ENCODE results near the gene AFF3. TPM values are rescaled to one million over a fixed set of nuclear protein-coding genes. Genes with fewer than 3 reads are reported as not detected.

The AFF3 gene
- total and polyA plus RNA-seq, 7 donors = 0.46 to 25.0 (median 18.6) TPM

GRCh38 chr2:99780276-99780675 lies 362.1 kb downstream of the AFF3 start:
- intact Hi-C loops (cut with DNase I) = no loop called here
- Histone ChIP-seq H3K4me3 (no peak overlapping the region), H3K9me3 (peaks cover 0 to 2% (median 1%) of the 10 kb centered on the region in 4 donors), H3K27me3 (no peaks in the 10 kb centered on the region), H3K4me1 (peaks cover 0 to 5% (median 3%) of the 10 kb centered on the region in 4 donors), H3K36me3 (no peaks in the 10 kb centered on the region), H3K27ac (no peak overlapping the region)
- TF ChIP-seq EP300 (IDR thresholded peaks at IDR 0.05) = no peak
- TF ChIP-seq, protein P1, sequence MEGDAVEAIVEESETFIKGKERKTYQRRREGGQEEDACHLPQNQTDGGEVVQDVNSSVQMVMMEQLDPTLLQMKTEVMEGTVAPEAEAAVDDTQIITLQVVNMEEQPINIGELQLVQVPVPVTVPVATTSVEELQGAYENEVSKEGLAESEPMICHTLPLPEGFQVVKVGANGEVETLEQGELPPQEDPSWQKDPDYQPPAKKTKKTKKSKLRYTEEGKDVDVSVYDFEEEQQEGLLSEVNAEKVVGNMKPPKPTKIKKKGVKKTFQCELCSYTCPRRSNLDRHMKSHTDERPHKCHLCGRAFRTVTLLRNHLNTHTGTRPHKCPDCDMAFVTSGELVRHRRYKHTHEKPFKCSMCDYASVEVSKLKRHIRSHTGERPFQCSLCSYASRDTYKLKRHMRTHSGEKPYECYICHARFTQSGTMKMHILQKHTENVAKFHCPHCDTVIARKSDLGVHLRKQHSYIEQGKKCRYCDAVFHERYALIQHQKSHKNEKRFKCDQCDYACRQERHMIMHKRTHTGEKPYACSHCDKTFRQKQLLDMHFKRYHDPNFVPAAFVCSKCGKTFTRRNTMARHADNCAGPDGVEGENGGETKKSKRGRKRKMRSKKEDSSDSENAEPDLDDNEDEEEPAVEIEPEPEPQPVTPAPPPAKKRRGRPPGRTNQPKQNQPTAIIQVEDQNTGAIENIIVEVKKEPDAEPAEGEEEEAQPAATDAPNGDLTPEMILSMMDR (IDR thresholded peaks at IDR 0.05) = no peak
- no peak for TF ChIP-seq POLR2AphosphoS5 (IDR thresholded peaks at IDR 0.05)
- no peak for TF ChIP-seq POLR2A (IDR thresholded peaks at IDR 0.05)
- 75 to 86% methylated on average over 5 of the region's 5 CpGs for WGBS, 2 donors
- no peak for DNase-seq

- DNase-seq = no peak
- Histone ChIP-seq H3K4me1 (peaks cover 0 to 5% (median 3%) of the 10 kb centered on the region in 4 donors), H3K27ac (no peak overlapping the region), H3K27me3 (no peaks in the 10 kb centered on the region), H3K9me3 (peaks cover 0 to 2% (median 1%) of the 10 kb centered on the region in 4 donors), H3K4me3 (no peak overlapping the region), H3K36me3 (no peaks in the 10 kb centered on the region)
- TF ChIP-seq POLR2AphosphoS5 (IDR thresholded peaks at IDR 0.05) (no peak), POLR2A (IDR thresholded peaks at IDR 0.05) (no peak), EP300 (IDR thresholded peaks at IDR 0.05) (no peak)
- TF ChIP-seq, protein P1 (IDR thresholded peaks at IDR 0.05) = no peak
- WGBS, 2 donors = 95% methylated on average over 4 of the region's 4 CpGs
- intact Hi-C loops (cut with DNase I) = no loop called here
Observed at GRCh38 chr2:99779276-99779675, 363.1 kb downstream of the AFF3 start.

- peaks cover 0 to 16% (median 7%) of the 10 kb centered on the region in 4 donors for H3K4me1 ChIP-seq
- no peak overlapping the region for H3K27ac ChIP-seq
- intact Hi-C loops (cut with DNase I) = no loop called here
- WGBS, 2 donors = 95 to 97% methylated on average over 6 of the region's 6 CpGs
- TF ChIP-seq EP300 (IDR thresholded peaks at IDR 0.05) (no peak), POLR2A (IDR thresholded peaks at IDR 0.05) (no peak), POLR2AphosphoS5 (IDR thresholded peaks at IDR 0.05) (no peak)
- TF ChIP-seq, protein P1 (IDR thresholded peaks at IDR 0.05) = no peak
- H3K27me3 ChIP-seq = no peaks in the 10 kb centered on the region
- H3K36me3 ChIP-seq = no peaks in the 10 kb centered on the region
- peaks cover 0 to 4% (median 2%) of the 10 kb centered on the region in 4 donors for H3K9me3 ChIP-seq
- no peak overlapping the region for H3K4me3 ChIP-seq
- no peak for DNase-seq
Observed at GRCh38 chr2:99777656-99778290, 364.6 kb downstream of the AFF3 start.

DNA sequence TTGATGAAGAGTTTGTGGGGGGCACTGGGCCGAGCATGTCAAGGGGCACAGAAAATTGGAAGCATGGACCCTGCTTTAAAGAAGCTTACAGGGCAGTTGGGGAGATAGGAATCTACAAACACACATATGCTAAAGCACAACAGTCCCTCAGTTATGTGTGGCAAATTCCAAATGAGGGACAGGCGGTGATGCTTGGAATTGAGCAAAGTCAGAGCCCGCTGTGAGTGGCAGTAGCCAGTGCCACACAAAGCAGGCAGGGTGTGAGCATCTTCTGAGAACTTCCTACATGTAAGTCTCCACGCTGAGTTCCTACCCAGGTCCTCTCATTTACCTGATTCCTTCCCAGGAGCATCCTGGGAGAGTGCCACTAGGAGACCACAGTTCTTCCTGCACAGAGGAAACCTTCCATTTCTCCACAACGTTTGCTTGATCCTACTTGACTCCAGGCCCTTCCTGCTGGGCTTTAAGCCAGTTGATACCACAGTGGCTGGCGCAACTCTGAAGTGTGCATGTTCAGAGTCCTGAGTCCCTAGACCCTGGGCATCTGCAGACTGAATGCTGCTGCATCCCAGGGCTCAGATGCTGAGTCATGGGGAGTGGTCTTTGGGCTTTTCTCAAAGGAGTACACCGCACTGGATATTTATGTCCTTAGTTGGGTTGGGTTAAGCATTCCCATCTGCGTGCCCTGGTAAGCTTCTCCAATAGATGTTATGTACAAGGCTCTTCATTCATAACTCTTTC lies 365.3 kb downstream of the AFF3 start:
- intact Hi-C loops (cut with DNase I) = no loop called here
- Histone ChIP-seq H3K36me3 (no peaks in the 10 kb centered on the region), H3K9me3 (peaks cover 0 to 4% (median 2%) of the 10 kb centered on the region in 4 donors), H3K27ac (no peak overlapping the region), H3K27me3 (no peaks in the 10 kb centered on the region), H3K4me3 (no peak overlapping the region), H3K4me1 (peaks cover 0 to 23% (median 11%) of the 10 kb centered on the region in 4 donors)
- no peak for DNase-seq
- WGBS, 2 donors = 79 to 85% methylated on average over 8 of the region's 8 CpGs
- TF ChIP-seq, protein P1 (IDR thresholded peaks at IDR 0.05) = no peak
- TF ChIP-seq POLR2A (IDR thresholded peaks at IDR 0.05) (no peak), POLR2AphosphoS5 (IDR thresholded peaks at IDR 0.05) (no peak), EP300 (IDR thresholded peaks at IDR 0.05) (no peak)
